HUES64 (cell line): ENCODE data around the gene ATP2B2.
"Not testable (repeated sequence)": the region's sequence is repeated elsewhere in the genome, so short reads cannot be mapped to it uniquely, and the experiment has no call there.

ENCODE experiments used
- H3K27ac ChIP-seq: 2 replicates; pipeline ENCODE4 v1.7.0; 2013; ENCODE audit warnings: low read depth, low read length, inconsistent platforms
- H3K27me3 ChIP-seq: 2 replicates; pipeline ENCODE4 v1.6.1; 2013; ENCODE audit warnings: mild to moderate bottlenecking, low read length; ENCODE audit not compliant: insufficient read depth
- H3K36me3 ChIP-seq: 2 replicates; pipeline ENCODE4 v1.6.1; 2013; ENCODE audit warnings: mild to moderate bottlenecking, low read length; ENCODE audit not compliant: insufficient read depth
- H3K4me1 ChIP-seq: 2 replicates; pipeline ENCODE4 v1.6.1; 2013; ENCODE audit warnings: mild to moderate bottlenecking, low read length, moderate library complexity; ENCODE audit not compliant: insufficient read depth
- H3K4me3 ChIP-seq: 2 replicates; pipeline ENCODE4 v1.5.1; 2013; ENCODE audit warnings: mild to moderate bottlenecking, low read length, moderate library complexity
- H3K9ac ChIP-seq: 2 replicates; pipeline ENCODE4 v1.6.1; 2013; ENCODE audit warnings: mild to moderate bottlenecking, low read depth, low read length
- H3K9me3 ChIP-seq: 2 replicates; pipeline ENCODE4 v1.6.1; 2013; ENCODE audit warnings: low read depth, low read length; ENCODE audit not compliant: insufficient read depth
- WGBS: fragments of 150-250, 120-280 bp; methylation state at CpG from one replicate; pipeline ENCODE4 v1.1.7; 2013; ENCODE audit warnings: missing lambda C conversion rate; 5-methylcytosine and 5-hydroxymethylcytosine counted together

ATP2B2 gene

GRCh38 chr3:10382445-10382844, 122.9 kb downstream of the ATP2B2 start:
- WGBS, result no CpG with 5 or more reads among the region's 3 CpGs
- not testable (repeated sequence) for H3K27ac ChIP-seq, H3K36me3 ChIP-seq, H3K27me3 ChIP-seq, H3K4me1 ChIP-seq, H3K9ac ChIP-seq, H3K4me3 ChIP-seq
- H3K9me3 ChIP-seq, result peaks cover 10% of the 10 kb centered on the region; the same call in 1 of the 2 replicates

GRCh38 chr3:10381336-10381735, 124.0 kb downstream of the ATP2B2 start:
- Histone ChIP-seq H3K27ac (no peak overlapping the region), H3K27me3 (no peaks in the 10 kb centered on the region), H3K36me3 (no peaks in the 10 kb centered on the region), H3K9me3 (0 out of 2 replicates have a peak, but pooled peaks cover 4% of the 10 kb centered on the region), H3K4me1 (no peaks in the 10 kb centered on the region; the same call in 1 of the 2 replicates), H3K4me3 (no peak overlapping the region), H3K9ac (no peak overlapping the region)
- WGBS, result 86% methylated on average over 4 of the region's 4 CpGs

GRCh38 chr3:10380906-10381305, 124.5 kb downstream of the ATP2B2 start:
- Histone ChIP-seq H3K9ac (no peak overlapping the region), H3K27ac (no peak overlapping the region), H3K4me3 (no peak overlapping the region), H3K9me3 (no peaks in the 10 kb centered on the region), H3K36me3 (no peaks in the 10 kb centered on the region), H3K4me1 (no peaks in the 10 kb centered on the region; the same call in 1 of the 2 replicates), H3K27me3 (no peaks in the 10 kb centered on the region)
- whole genome bisulfite sequencing, result 86% methylated on average over 3 of the region's 3 CpGs

GRCh38 chr3:10379961-10380360, 125.4 kb downstream of the ATP2B2 start:
- no peaks in the 10 kb centered on the region for H3K36me3 ChIP-seq

GRCh38 chr3:10379161-10379560, 126.2 kb downstream of the ATP2B2 start:
- 87% methylated on average over 15 of the region's 15 CpGs for WGBS
- Histone ChIP-seq H3K9me3 (no peaks in the 10 kb centered on the region), H3K36me3 (no peaks in the 10 kb centered on the region), H3K27ac (no peak overlapping the region), H3K27me3 (no peaks in the 10 kb centered on the region), H3K4me1 (no peaks in the 10 kb centered on the region; the same call in 1 of the 2 replicates), H3K9ac (no peak overlapping the region), H3K4me3 (no peak overlapping the region)

More at GRCh38 chr3:10379961-10380360, 125.4 kb downstream of the ATP2B2 start:
- H3K27me3 ChIP-seq, result no peaks in the 10 kb centered on the region
- WGBS, result 88% methylated on average over 7 of the region's 7 CpGs
- H3K9ac ChIP-seq, result no peak overlapping the region
- H3K4me1 ChIP-seq, result no peaks in the 10 kb centered on the region; the same call in 1 of the 2 replicates
- H3K9me3 ChIP-seq, result no peaks in the 10 kb centered on the region
- H3K4me3 ChIP-seq, result no peak overlapping the region
- H3K27ac ChIP-seq, result no peak overlapping the region

- H3K36me3 ChIP-seq, result no peaks in the 10 kb centered on the region
- 91% methylated on average over 7 of the region's 7 CpGs for WGBS
- H3K27ac ChIP-seq, result no peak overlapping the region
- H3K27me3 ChIP-seq, result no peaks in the 10 kb centered on the region
- no peaks in the 10 kb centered on the region; the same call in 1 of the 2 replicates for H3K4me1 ChIP-seq
- no peak overlapping the region for H3K4me3 ChIP-seq
- no peak overlapping the region for H3K9ac ChIP-seq
- H3K9me3 ChIP-seq, result no peaks in the 10 kb centered on the region
These were observed 126.6 kb downstream of the ATP2B2 start for GRCh38 chr3:10378742-10379141.

- no peaks in the 10 kb centered on the region for H3K36me3 ChIP-seq
- 91% methylated on average over 16 of the region's 16 CpGs for WGBS
- no peak overlapping the region for H3K9ac ChIP-seq
- H3K27me3 ChIP-seq, result no peaks in the 10 kb centered on the region
- no peaks in the 10 kb centered on the region; the same call in 1 of the 2 replicates for H3K4me1 ChIP-seq
- H3K27ac ChIP-seq, result no peak overlapping the region
- no peak overlapping the region for H3K4me3 ChIP-seq
- H3K9me3 ChIP-seq, result no peaks in the 10 kb centered on the region
These were observed 127.1 kb downstream of the ATP2B2 start for GRCh38 chr3:10378246-10378645.

- 91% methylated on average over 16 of the region's 16 CpGs for WGBS
- no peak overlapping the region for H3K9ac ChIP-seq
- no peaks in the 10 kb centered on the region for H3K27me3 ChIP-seq
- no peaks in the 10 kb centered on the region for H3K36me3 ChIP-seq
- no peak overlapping the region for H3K4me3 ChIP-seq
- no peak overlapping the region for H3K27ac ChIP-seq
- no peaks in the 10 kb centered on the region for H3K9me3 ChIP-seq
- peaks cover 4% of the 10 kb centered on the region; the same call in 1 of the 2 replicates for H3K4me1 ChIP-seq
These were observed 128.1 kb downstream of the ATP2B2 start for GRCh38 chr3:10377148-10377725.

GRCh38 chr3:10376353-10376752, 129.0 kb downstream of the ATP2B2 start:
- Histone ChIP-seq H3K27ac (no peak overlapping the region), H3K4me1 (peaks cover 4% of the 10 kb centered on the region; the same call in 1 of the 2 replicates), H3K27me3 (no peaks in the 10 kb centered on the region), H3K9me3 (no peaks in the 10 kb centered on the region), H3K4me3 (no peak overlapping the region), H3K9ac (no peak overlapping the region), H3K36me3 (no peaks in the 10 kb centered on the region)
- WGBS, result 81% methylated on average over 6 of the region's 6 CpGs

- H3K4me1 ChIP-seq, result peaks cover 4% of the 10 kb centered on the region; the same call in 1 of the 2 replicates
- no peak overlapping the region for H3K9ac ChIP-seq
- H3K27me3 ChIP-seq, result no peaks in the 10 kb centered on the region
- H3K9me3 ChIP-seq, result no peaks in the 10 kb centered on the region
- no peaks in the 10 kb centered on the region for H3K36me3 ChIP-seq
- H3K27ac ChIP-seq, result no peak overlapping the region
- H3K4me3 ChIP-seq, result no peak overlapping the region
- 95% methylated on average over 23 of the region's 23 CpGs for WGBS
These were observed 129.9 kb downstream of the ATP2B2 start for GRCh38 chr3:10375296-10376053.

- no peaks in the 10 kb centered on the region for H3K9me3 ChIP-seq
- no peak overlapping the region for H3K27ac ChIP-seq
- H3K4me1 ChIP-seq, result peaks cover 4% of the 10 kb centered on the region; the same call in 1 of the 2 replicates
- WGBS, result 90% methylated on average over 11 of the region's 11 CpGs
- H3K4me3 ChIP-seq, result no peak overlapping the region
- no peaks in the 10 kb centered on the region for H3K27me3 ChIP-seq
- H3K36me3 ChIP-seq, result no peaks in the 10 kb centered on the region
- no peak overlapping the region for H3K9ac ChIP-seq
These were observed 131.1 kb downstream of the ATP2B2 start for GRCh38 chr3:10374311-10374710.
